ENCODE data around the gene LPP. TPM values are rescaled to one million over a fixed set of nuclear protein-coding genes. Genes with fewer than 3 reads are reported as not detected.
A peak's percentile ranks its signal among the peaks of the same experiment; 100 is the strongest.

LPP gene
- total and polyA plus RNA-seq, 2 donors (not counting 1 experiment from before 2014, with no cell fraction given) = 7.6 to 81.7 TPM

DNA sequence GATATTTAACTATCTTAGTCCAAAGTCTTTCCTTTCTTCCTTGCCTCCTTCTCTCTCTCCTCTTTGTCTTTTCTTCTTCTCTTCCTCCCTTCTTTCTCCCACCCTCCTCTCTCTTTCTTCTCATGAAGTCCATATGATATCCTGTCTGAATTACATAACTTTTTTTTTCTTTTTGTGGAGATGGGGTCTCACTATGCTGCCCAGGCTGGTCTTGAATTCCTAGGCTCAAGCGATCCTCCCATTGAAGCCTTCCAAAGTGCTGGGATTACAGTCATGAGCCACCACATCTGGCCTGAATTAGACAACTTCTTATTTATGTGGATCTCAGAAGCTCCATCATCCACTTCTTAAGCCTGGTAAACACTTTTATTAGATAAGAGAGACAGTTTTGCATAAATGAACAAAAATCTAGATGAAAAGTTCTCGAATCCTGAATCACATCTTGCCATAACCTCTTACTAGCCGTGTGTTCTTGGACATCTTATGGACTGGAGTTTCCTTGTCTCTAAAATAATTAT is 206.5 kb downstream of the LPP start:
- H3K27ac Mint-ChIP-seq = peak overlapping the region; percentile 82
- peaks cover 67% of the 10 kb centered on the region for H3K4me1 Mint-ChIP-seq
- no peaks in the 10 kb centered on the region for H3K9me3 Mint-ChIP-seq (ENCODE audit: insufficient read depth)
- no peak for ATAC-seq (ENCODE audit: low read depth)
- Histone ChIP-seq H3K9ac (ENCODE audit: low read length) (no peak overlapping the region), H3K27me3 (replicated peaks in 1 of 4; ENCODE audit: control extremely low read depth in 1 of 4, control insufficient read depth in 3 of 4, insufficient read depth in 4 of 4, low read length in 3 of 4) (no peaks in the 10 kb centered on the region), H3K79me2 (ENCODE audit: control insufficient read depth, insufficient read depth, low read length) (peaks cover 5% of the 10 kb centered on the region), H4K20me1 (ENCODE audit: control insufficient read depth, insufficient read depth, low read length, poor library complexity, severe bottlenecking) (no peaks in the 10 kb centered on the region), H3K4me3 (ENCODE audit: control extremely low read depth in 1 of 5, extremely low read depth in 1 of 5, insufficient read depth in 1 of 5, low read depth in 2 of 5, low read length in 4 of 5) (no peak overlapping the region), H3K36me3 (replicated peaks in 1 of 2; ENCODE audit: control extremely low read depth in 1 of 2, control insufficient read depth in 1 of 2, extremely low read depth in 1 of 2, insufficient read depth in 2 of 2, low read length in 1 of 2) (no peaks in the 10 kb centered on the region), H3K9me3 (ENCODE audit: control extremely low read depth in 1 of 3, control insufficient read depth in 2 of 3, insufficient read depth in 1 of 3, low read length in 2 of 3) (no peaks in the 10 kb centered on the region), H3K4me2 (replicated peaks; ENCODE audit: low read depth, low read length, poor library complexity, severe bottlenecking) (peak overlapping the region; percentile 72), H3K4me1 (ENCODE audit: control insufficient read depth in 2 of 2, insufficient read depth in 2 of 2, low read length in 2 of 2) (peaks cover 35 to 54% of the 10 kb centered on the region in 2 donors), H2AFZ (ENCODE audit: insufficient read depth, low read depth, low read length, poor library complexity, severe bottlenecking) (no peak overlapping the region), H3K27ac (ENCODE audit: low read length in 2 of 2) (peak overlapping the region in 1 of 2 donors; percentile 70)
- POLR2A ChIA-PET = no interaction called here
- intact Hi-C loops (cut with micrococcal nuclease) = loop anchor here (5.0 kb wide), 1 partner anchor 618 kb away; no protein-coding TSS in a partner anchor
- no peaks in the 10 kb centered on the region for H3K27me3 Mint-ChIP-seq
- peak overlapping the region; percentile 17 for H3K4me3 Mint-ChIP-seq
- CTCF ChIA-PET = interaction anchor here (0.7 to 1.9 kb wide), 3 partner anchors 71 to 621 kb away, joined by 3 to 9 read pairs (median 4); no protein-coding TSS in a partner anchor
- no peak for TF ChIP-seq EZH2 (IDR thresholded peaks at IDR 0.05; ENCODE audit: borderline replicate concordance, insufficient read depth, low read depth, low read length, poor library complexity, severe bottlenecking)
- TF ChIP-seq, protein P1, sequence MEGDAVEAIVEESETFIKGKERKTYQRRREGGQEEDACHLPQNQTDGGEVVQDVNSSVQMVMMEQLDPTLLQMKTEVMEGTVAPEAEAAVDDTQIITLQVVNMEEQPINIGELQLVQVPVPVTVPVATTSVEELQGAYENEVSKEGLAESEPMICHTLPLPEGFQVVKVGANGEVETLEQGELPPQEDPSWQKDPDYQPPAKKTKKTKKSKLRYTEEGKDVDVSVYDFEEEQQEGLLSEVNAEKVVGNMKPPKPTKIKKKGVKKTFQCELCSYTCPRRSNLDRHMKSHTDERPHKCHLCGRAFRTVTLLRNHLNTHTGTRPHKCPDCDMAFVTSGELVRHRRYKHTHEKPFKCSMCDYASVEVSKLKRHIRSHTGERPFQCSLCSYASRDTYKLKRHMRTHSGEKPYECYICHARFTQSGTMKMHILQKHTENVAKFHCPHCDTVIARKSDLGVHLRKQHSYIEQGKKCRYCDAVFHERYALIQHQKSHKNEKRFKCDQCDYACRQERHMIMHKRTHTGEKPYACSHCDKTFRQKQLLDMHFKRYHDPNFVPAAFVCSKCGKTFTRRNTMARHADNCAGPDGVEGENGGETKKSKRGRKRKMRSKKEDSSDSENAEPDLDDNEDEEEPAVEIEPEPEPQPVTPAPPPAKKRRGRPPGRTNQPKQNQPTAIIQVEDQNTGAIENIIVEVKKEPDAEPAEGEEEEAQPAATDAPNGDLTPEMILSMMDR (IDR thresholded peaks at IDR 0.05) = no peak
- no CpG with 5 or more reads among the region's 3 CpGs for WGBS (ENCODE audit: insufficient coverage)
- no peak for DNase-seq

DNA sequence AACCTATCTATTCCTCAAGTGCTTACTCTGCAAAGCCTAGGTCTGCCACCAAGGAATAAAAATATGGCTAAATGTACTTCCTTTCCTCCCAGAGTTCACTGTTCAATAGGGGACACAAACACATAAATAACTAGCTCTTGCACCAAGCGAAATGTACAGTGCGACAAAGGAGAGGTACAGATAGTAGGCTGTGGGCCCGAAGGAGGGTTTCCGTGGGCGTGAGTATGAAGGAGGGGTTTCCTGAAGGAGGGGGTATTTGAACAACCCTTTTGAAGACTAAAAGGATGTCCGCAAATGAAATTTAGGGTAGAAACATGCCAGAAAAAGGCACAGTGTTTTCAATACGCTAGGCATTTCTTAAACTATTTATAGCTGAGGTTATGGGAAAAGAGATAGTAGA is 207.9 kb downstream of the LPP start:
- DNase-seq (no peak), ATAC-seq (ENCODE audit: low read depth) (no peak)
- peak overlapping the region; percentile 24 for H3K4me2 ChIP-seq (replicated peaks; ENCODE audit: low read depth, low read length, poor library complexity, severe bottlenecking)
- peaks cover 40 to 63% of the 10 kb centered on the region in 2 donors for H3K4me1 ChIP-seq (ENCODE audit: control insufficient read depth in 2 of 2, insufficient read depth in 2 of 2, low read length in 2 of 2)
- POLR2A ChIA-PET = no interaction called here
- H3K9ac ChIP-seq (ENCODE audit: low read length) = no peak overlapping the region
- no peak for TF ChIP-seq EZH2 (IDR thresholded peaks at IDR 0.05; ENCODE audit: borderline replicate concordance, insufficient read depth, low read depth, low read length, poor library complexity, severe bottlenecking)
- TF ChIP-seq, protein P1 (IDR thresholded peaks at IDR 0.05) = no peak
- H3K36me3 ChIP-seq (replicated peaks in 1 of 2; ENCODE audit: control extremely low read depth in 1 of 2, control insufficient read depth in 1 of 2, extremely low read depth in 1 of 2, insufficient read depth in 2 of 2, low read length in 1 of 2) = no peaks in the 10 kb centered on the region
- CTCF ChIA-PET = interaction anchor here (1.5 kb wide), 1 partner anchor 622 kb away, joined by 4 read pairs; no protein-coding TSS in a partner anchor
- H3K27me3 ChIP-seq (replicated peaks in 1 of 4; ENCODE audit: control extremely low read depth in 1 of 4, control insufficient read depth in 3 of 4, insufficient read depth in 4 of 4, low read length in 3 of 4) = no peaks in the 10 kb centered on the region
- H4K20me1 ChIP-seq (ENCODE audit: control insufficient read depth, insufficient read depth, low read length, poor library complexity, severe bottlenecking) = no peaks in the 10 kb centered on the region
- peak overlapping the region; percentile 17 for H3K4me3 Mint-ChIP-seq
- peaks cover 76% of the 10 kb centered on the region for H3K4me1 Mint-ChIP-seq
- H3K27ac Mint-ChIP-seq = peak overlapping the region; percentile 42
- no peak overlapping the region for H2AFZ ChIP-seq (ENCODE audit: insufficient read depth, low read depth, low read length, poor library complexity, severe bottlenecking)
- no peak overlapping the region for H3K27ac ChIP-seq (ENCODE audit: low read length in 2 of 2)
- WGBS (ENCODE audit: insufficient coverage) = 80% methylated on average over 6 of the region's 7 CpGs
- H3K9me3 ChIP-seq (ENCODE audit: control extremely low read depth in 1 of 3, control insufficient read depth in 2 of 3, insufficient read depth in 1 of 3, low read length in 2 of 3) = no peaks in the 10 kb centered on the region
- no peak overlapping the region for H3K4me3 ChIP-seq (ENCODE audit: control extremely low read depth in 1 of 5, extremely low read depth in 1 of 5, insufficient read depth in 1 of 5, low read depth in 2 of 5, low read length in 4 of 5)
- no peaks in the 10 kb centered on the region for H3K9me3 Mint-ChIP-seq (ENCODE audit: insufficient read depth)
- intact Hi-C loops (cut with micrococcal nuclease) = loop anchor here (5.0 kb wide), 1 partner anchor 620 kb away; no protein-coding TSS in a partner anchor
- no peaks in the 10 kb centered on the region for H3K27me3 Mint-ChIP-seq
- peaks cover 9% of the 10 kb centered on the region for H3K79me2 ChIP-seq (ENCODE audit: control insufficient read depth, insufficient read depth, low read length)
